ENCODE data around the gene PPP1R16B.

- no peak for TF ChIP-seq RAD21 (conservative IDR thresholded peaks at IDR 0.05 in 1 of 2, IDR thresholded peaks at IDR 0.05 in 1 of 2)
- TF ChIP-seq PHF8 (IDR thresholded peaks at IDR 0.05; ENCODE audit: borderline replicate concordance, low read depth), result no peak
- no peak for TF ChIP-seq EP300 (IDR thresholded peaks at IDR 0.05)
- TF ChIP-seq SMC3 (IDR thresholded peaks at IDR 0.05), result no peak
- no peak for TF ChIP-seq E2F6 (IDR thresholded peaks at IDR 0.05; ENCODE audit: borderline replicate concordance, low read depth)
- no peak for TF ChIP-seq POLR2A (IDR thresholded peaks at IDR 0.05; ENCODE audit: low read length)
- TF ChIP-seq NPAS2 (CRISPR knock-in tag; IDR thresholded peaks at IDR 0.05; ENCODE audit: borderline replicate concordance), result no peak
- TF ChIP-seq MAX (IDR thresholded peaks at IDR 0.05), result no peak
- no peak for TF ChIP-seq CTCF (IDR thresholded peaks at IDR 0.05)
Observed at GRCh38 chr20:38757145-38757775, 48.2 kb upstream of the PPP1R16B start.

All from A549 (cell line).